GM10266 (cell line): ENCODE measurements around the gene ANXA4.

Experiments
- DNase-seq: peaks from one replicate; pipeline ENCODE4 v3.0.0; 2012; ENCODE audit errors: extremely low spot score
- TF ChIP-seq, protein P1 (sequence below): IDR thresholded peaks from 2 replicates; pipeline ENCODE4 v1.5.1; 2012; ENCODE audit warnings: mild to moderate bottlenecking, low read depth; ENCODE audit not compliant: control insufficient read depth, insufficient read depth; ENCODE audit errors: missing control alignments

The ANXA4 gene

DNA sequence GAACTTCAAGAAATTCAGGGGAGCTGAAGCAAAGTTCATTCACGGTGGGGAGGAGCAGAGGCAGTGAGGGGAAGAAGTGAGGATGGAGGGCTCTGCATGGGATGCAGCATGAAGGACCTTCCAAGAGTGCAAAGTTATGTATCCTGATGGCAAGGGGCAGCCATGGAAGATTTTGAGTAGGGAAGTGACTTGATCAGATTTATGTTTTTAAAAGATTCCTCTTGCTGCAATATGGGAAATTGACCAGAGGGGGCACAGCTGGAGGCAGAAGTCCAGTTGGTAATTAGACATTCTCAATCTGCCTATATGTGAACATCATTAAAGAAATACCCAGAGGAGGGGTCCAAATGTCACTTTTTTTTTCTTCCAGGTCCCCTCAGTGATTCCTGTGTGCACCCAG lies 21.5 kb upstream of the ANXA4 start:
- DNase-seq: no peak
- TF ChIP-seq, protein P1, sequence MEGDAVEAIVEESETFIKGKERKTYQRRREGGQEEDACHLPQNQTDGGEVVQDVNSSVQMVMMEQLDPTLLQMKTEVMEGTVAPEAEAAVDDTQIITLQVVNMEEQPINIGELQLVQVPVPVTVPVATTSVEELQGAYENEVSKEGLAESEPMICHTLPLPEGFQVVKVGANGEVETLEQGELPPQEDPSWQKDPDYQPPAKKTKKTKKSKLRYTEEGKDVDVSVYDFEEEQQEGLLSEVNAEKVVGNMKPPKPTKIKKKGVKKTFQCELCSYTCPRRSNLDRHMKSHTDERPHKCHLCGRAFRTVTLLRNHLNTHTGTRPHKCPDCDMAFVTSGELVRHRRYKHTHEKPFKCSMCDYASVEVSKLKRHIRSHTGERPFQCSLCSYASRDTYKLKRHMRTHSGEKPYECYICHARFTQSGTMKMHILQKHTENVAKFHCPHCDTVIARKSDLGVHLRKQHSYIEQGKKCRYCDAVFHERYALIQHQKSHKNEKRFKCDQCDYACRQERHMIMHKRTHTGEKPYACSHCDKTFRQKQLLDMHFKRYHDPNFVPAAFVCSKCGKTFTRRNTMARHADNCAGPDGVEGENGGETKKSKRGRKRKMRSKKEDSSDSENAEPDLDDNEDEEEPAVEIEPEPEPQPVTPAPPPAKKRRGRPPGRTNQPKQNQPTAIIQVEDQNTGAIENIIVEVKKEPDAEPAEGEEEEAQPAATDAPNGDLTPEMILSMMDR: peak; percentile 7

- TF ChIP-seq, protein P1: no peak
- DNase-seq: no peak
These were observed 20.9 kb upstream of the ANXA4 start for GRCh38 chr2:69721022-69721421.

DNA sequence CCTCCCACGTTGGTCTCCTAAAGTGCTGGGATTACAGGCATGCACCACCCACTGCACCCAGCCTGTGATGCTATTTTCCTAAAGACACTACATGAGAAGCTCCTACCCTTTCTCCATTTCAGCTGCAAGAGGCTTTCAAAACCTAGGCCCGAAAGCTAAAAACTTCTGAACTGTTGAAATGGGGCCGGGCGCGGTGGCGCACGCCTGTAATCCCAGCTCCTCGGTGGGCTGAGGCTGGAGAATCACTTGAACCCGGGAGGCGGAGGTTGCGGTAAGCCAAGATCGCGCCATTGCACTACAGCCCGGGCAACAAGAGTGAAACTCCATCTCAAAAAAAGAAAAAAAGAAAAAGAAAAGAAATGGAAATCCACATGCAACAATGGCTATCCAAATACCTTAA lies 18.1 kb upstream of the ANXA4 start:
- no peak for DNase-seq
- TF ChIP-seq, protein P1: no peak

DNA sequence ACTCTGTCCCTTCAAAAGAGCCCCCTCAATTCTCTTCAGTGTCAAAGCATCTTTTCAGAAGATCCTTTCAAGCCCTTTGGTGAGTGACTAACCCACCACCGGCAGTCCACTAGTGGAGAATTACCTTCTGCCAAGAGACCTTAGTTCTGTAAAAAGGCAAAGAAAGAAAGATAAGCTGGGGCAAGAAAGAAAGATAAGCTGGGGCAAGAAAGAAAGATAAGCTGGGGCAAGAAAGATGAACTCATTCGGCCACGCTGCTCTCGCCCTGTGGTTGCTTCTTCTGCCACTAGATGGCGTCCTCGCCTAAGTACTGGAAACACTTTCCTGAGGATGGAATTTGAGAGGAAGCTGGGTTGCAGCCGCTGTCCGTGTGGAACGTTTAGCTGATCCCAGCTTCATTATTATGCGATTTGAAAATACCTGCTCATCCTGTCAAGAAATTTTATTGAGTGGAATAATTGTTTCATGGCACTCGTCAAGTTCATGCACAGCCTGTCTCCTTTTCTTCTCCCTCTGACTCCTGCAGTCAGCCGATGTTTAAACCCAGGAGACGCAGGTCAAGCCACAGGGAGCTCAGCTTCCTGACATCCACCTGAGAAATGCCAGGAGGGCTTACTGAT lies 17.3 kb upstream of the ANXA4 start:
- peak; percentile 57 for DNase-seq
- TF ChIP-seq, protein P1: peak; percentile 86

- no peak for DNase-seq
- TF ChIP-seq, protein P1: no peak
These were observed 16.1 kb upstream of the ANXA4 start for GRCh38 chr2:69725706-69726360.

DNA sequence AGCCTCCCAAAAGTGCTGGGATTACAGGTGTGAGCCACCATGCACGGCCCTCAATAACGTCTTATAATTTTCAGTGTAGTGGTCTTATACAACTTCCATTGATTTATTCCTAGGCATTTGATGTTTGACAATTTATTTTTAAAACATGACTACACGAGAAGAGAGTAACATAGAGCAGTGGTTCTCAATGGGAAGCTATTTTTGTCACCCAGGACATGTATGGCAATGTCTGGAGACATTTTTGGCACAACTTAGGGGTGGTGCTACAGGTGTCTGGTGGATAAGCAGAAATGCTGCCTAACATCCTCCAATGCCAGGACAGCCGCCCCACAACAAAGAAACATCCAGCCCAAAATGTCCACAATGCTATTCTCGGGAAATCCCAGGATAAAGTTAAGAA lies 12.7 kb upstream of the ANXA4 start:
- TF ChIP-seq, protein P1: no peak
- no peak for DNase-seq

DNA sequence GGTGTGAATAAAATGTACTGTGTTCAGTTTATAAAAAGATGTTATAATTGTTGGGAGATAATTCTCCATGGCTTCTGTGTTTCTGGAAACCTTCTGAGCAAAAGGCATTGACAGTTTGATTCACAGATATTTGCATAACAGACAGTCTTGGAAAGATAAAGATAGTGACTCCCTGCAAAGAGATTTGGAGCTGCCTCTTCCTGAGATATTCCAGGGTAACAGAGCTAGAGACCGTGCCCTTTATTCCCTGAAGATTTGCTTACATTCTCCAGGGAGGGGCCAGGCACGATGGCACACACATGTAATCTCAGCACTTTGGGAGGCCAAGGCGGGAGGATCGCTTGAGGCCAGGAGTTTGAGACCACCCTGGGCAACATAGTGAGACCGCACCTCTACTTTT lies 12.2 kb upstream of the ANXA4 start:
- TF ChIP-seq, protein P1: no peak
- DNase-seq: no peak
